ENCODE measurements around the gene TFR2. TPM values are rescaled to one million over a fixed set of nuclear protein-coding genes. Genes with fewer than 3 reads are reported as not detected.

The TFR2 gene
- total RNA-seq, 1 donor from 2014 or later, result 0.50 TPM

DNA sequence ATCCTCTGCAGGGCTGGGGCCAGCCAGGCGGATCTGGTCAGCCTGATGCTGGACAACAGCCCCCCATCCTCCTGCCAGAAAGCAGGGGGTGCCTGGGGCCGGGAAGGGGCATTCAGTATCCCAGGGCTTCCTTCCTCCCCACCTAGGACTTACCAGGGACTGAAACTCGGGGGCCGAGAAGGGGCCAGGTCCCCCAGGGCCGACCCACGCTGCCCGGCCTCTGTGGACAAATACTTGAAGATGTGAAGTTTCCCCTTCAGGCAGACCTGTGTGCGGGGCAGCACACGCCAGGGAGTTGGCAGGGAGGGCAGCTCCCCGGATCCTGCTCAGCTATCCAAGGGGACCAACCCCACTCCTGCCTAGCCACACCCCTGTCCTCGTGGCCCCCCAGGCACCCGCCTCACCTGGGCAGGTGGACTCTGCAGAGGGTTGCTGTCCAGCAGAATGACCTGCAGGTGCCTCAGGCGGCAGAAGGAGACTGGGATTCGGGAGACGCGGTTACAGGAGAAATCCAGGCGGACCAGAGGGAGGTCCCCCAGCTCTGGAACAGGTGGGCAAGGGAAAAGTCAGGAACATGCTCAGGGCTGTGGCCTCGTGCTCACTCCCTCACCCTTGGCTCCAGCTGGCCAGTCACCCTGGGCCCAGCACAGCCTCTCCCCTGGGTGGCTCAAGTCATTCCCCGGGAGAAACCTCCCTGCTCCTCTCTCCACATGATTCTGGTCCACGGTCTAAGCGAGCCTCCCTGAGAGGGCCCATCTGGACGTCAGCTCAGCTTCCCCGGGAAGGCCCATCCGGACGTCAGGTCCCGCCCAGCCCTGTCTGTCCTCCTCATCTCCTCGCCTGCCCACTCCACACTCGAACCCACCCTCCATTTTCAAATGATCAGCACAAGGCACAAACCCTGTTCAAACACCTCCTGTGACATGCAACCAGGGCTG lies 62.8 kb downstream of the TFR2 start:
- peak overlapping the region; percentile 50 for H3K4me3 Mint-ChIP-seq (ENCODE audit: unreplicated experiment)
- H2AFZ ChIP-seq (ENCODE audit: low read depth, low read length), result no peak overlapping the region
- no peaks in the 10 kb centered on the region for H3K27me3 ChIP-seq (ENCODE audit: insufficient read depth, low read length)
- H3K4me1 Mint-ChIP-seq (ENCODE audit: low read depth, unreplicated experiment), result peaks cover 12% of the 10 kb centered on the region
- no peaks in the 10 kb centered on the region for H3K9me3 ChIP-seq (ENCODE audit: insufficient read depth, low read depth, low read length)
- no peak overlapping the region for H3K27ac ChIP-seq (ENCODE audit: low read depth, low read length)
- FAIRE-seq, result no peak
- H3K36me3 Mint-ChIP-seq (ENCODE audit: low read depth, unreplicated experiment), result peaks cover 12% of the 10 kb centered on the region
- H3K9ac ChIP-seq (ENCODE audit: low read length), result no peak overlapping the region
- H4K20me1 ChIP-seq (ENCODE audit: insufficient read depth, low read length), result peaks cover 36% of the 10 kb centered on the region
- peaks cover 29% of the 10 kb centered on the region for H3K79me2 ChIP-seq (ENCODE audit: insufficient read depth, low read length)
- no peak for DNase-seq (ENCODE audit: low read depth)
- no peak overlapping the region for H3K4me2 ChIP-seq (ENCODE audit: low read length)
- peaks cover 18% of the 10 kb centered on the region for H3K36me3 ChIP-seq (ENCODE audit: insufficient read depth, low read length)
- peaks cover 7% of the 10 kb centered on the region for H3K4me1 ChIP-seq (ENCODE audit: insufficient read depth, low read length)
- no peaks in the 10 kb centered on the region for H3K27me3 Mint-ChIP-seq (ENCODE audit: low read depth, unreplicated experiment)
- peak overlapping the region; percentile 41 for H3K27ac Mint-ChIP-seq (ENCODE audit: unreplicated experiment)
- TF ChIP-seq, protein P1, sequence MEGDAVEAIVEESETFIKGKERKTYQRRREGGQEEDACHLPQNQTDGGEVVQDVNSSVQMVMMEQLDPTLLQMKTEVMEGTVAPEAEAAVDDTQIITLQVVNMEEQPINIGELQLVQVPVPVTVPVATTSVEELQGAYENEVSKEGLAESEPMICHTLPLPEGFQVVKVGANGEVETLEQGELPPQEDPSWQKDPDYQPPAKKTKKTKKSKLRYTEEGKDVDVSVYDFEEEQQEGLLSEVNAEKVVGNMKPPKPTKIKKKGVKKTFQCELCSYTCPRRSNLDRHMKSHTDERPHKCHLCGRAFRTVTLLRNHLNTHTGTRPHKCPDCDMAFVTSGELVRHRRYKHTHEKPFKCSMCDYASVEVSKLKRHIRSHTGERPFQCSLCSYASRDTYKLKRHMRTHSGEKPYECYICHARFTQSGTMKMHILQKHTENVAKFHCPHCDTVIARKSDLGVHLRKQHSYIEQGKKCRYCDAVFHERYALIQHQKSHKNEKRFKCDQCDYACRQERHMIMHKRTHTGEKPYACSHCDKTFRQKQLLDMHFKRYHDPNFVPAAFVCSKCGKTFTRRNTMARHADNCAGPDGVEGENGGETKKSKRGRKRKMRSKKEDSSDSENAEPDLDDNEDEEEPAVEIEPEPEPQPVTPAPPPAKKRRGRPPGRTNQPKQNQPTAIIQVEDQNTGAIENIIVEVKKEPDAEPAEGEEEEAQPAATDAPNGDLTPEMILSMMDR (IDR thresholded peaks at IDR 0.05; ENCODE audit: insufficient read depth, low read depth, low read length), result no peak
- TF ChIP-seq EZH2 (IDR thresholded peaks at IDR 0.05; ENCODE audit: insufficient read depth, low read length), result no peak
- no peaks in the 10 kb centered on the region for H3K9me3 Mint-ChIP-seq (ENCODE audit: unreplicated experiment)
- H3K4me3 ChIP-seq (ENCODE audit: insufficient read depth, low read depth, low read length), result no peak overlapping the region

DNA sequence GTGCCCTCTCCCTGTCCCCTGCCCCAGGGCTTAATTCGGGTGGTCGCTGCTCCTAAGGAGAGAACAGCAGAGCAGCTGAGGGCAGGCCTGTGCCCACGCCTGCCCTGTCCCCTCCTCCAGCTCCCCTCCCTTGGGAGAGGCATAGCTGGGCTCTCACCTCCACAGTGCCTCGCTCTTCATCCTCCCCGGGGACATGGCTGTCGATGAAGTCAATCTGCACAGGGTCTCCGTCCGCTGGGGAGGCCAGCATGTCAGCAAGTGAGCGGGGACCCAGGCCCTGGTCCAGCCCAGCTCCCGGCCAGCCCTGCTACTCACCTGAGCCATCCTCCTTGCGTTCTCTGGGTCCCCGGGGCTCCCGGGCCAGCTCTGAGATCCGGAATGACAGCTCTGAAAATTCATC lies 63.8 kb downstream of the TFR2 start:
- DNase-seq (ENCODE audit: low read depth) (no peak), FAIRE-seq (no peak)
- Mint-ChIP-seq H3K4me1 (ENCODE audit: low read depth, unreplicated experiment) (peaks cover 3% of the 10 kb centered on the region), H3K27me3 (ENCODE audit: low read depth, unreplicated experiment) (no peaks in the 10 kb centered on the region), H3K27ac (ENCODE audit: unreplicated experiment) (no peak overlapping the region), H3K9me3 (ENCODE audit: unreplicated experiment) (no peaks in the 10 kb centered on the region), H3K36me3 (ENCODE audit: low read depth, unreplicated experiment) (peaks cover 11% of the 10 kb centered on the region), H3K4me3 (ENCODE audit: unreplicated experiment) (no peak overlapping the region)
- no peaks in the 10 kb centered on the region for H3K27me3 ChIP-seq (ENCODE audit: insufficient read depth, low read length)
- H3K4me1 ChIP-seq (ENCODE audit: insufficient read depth, low read length), result no peaks in the 10 kb centered on the region
- H3K9ac ChIP-seq (ENCODE audit: low read length), result no peak overlapping the region
- H4K20me1 ChIP-seq (ENCODE audit: insufficient read depth, low read length), result peaks cover 26% of the 10 kb centered on the region
- H3K79me2 ChIP-seq (ENCODE audit: insufficient read depth, low read length), result peaks cover 19% of the 10 kb centered on the region
- TF ChIP-seq, protein P1 (IDR thresholded peaks at IDR 0.05; ENCODE audit: insufficient read depth, low read depth, low read length), result no peak
- TF ChIP-seq EZH2 (IDR thresholded peaks at IDR 0.05; ENCODE audit: insufficient read depth, low read length), result no peak
- H3K9me3 ChIP-seq (ENCODE audit: insufficient read depth, low read depth, low read length), result no peaks in the 10 kb centered on the region
- H3K27ac ChIP-seq (ENCODE audit: low read depth, low read length), result no peak overlapping the region
- H2AFZ ChIP-seq (ENCODE audit: low read depth, low read length), result no peak overlapping the region
- H3K4me3 ChIP-seq (ENCODE audit: insufficient read depth, low read depth, low read length), result no peak overlapping the region
- no peak overlapping the region for H3K4me2 ChIP-seq (ENCODE audit: low read length)
- H3K36me3 ChIP-seq (ENCODE audit: insufficient read depth, low read length), result peaks cover 18% of the 10 kb centered on the region

DNA sequence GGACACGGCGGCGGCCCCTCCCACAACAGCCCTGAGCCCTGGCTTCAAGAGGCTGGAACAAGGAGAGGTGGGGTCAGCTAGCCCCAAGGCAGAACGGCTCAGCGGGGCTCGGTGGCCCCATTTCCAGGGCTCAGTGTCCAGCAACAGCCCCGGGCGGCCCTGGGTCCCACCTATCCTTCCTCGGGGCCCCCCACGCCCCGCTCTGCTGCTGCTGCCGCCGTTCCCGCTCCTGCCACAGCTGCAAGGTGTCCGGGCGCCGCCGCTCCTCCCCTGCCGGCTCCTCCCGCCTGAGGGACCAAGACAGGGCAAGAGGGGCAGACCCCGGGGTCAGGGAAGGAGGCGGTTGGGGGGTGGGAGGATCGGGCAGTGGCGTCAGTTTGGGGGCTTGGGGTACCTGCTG lies 64.2 kb downstream of the TFR2 start:
- Histone ChIP-seq H3K4me1 (ENCODE audit: insufficient read depth, low read length) (peaks cover under 1% of the 10 kb centered on the region), H3K9ac (ENCODE audit: low read length) (no peak overlapping the region), H4K20me1 (ENCODE audit: insufficient read depth, low read length) (peaks cover 22% of the 10 kb centered on the region), H3K9me3 (ENCODE audit: insufficient read depth, low read depth, low read length) (no peaks in the 10 kb centered on the region), H3K79me2 (ENCODE audit: insufficient read depth, low read length) (peaks cover 15% of the 10 kb centered on the region), H3K4me2 (ENCODE audit: low read length) (no peak overlapping the region), H3K4me3 (ENCODE audit: insufficient read depth, low read depth, low read length) (no peak overlapping the region), H3K27me3 (ENCODE audit: insufficient read depth, low read length) (no peaks in the 10 kb centered on the region), H3K36me3 (ENCODE audit: insufficient read depth, low read length) (peaks cover 18% of the 10 kb centered on the region), H2AFZ (ENCODE audit: low read depth, low read length) (no peak overlapping the region), H3K27ac (ENCODE audit: low read depth, low read length) (no peak overlapping the region)
- Mint-ChIP-seq H3K9me3 (ENCODE audit: unreplicated experiment) (no peaks in the 10 kb centered on the region), H3K4me3 (ENCODE audit: unreplicated experiment) (no peak overlapping the region), H3K36me3 (ENCODE audit: low read depth, unreplicated experiment) (peaks cover 9% of the 10 kb centered on the region), H3K27ac (ENCODE audit: unreplicated experiment) (no peak overlapping the region), H3K4me1 (ENCODE audit: low read depth, unreplicated experiment) (peaks cover under 1% of the 10 kb centered on the region), H3K27me3 (ENCODE audit: low read depth, unreplicated experiment) (peaks cover 2% of the 10 kb centered on the region)
- FAIRE-seq, result no peak
- DNase-seq (ENCODE audit: low read depth), result no peak
- TF ChIP-seq, protein P1 (IDR thresholded peaks at IDR 0.05; ENCODE audit: insufficient read depth, low read depth, low read length), result no peak
- no peak for TF ChIP-seq EZH2 (IDR thresholded peaks at IDR 0.05; ENCODE audit: insufficient read depth, low read length)
